Measurements from ENCODE around the gene ATOSB.

DNA sequence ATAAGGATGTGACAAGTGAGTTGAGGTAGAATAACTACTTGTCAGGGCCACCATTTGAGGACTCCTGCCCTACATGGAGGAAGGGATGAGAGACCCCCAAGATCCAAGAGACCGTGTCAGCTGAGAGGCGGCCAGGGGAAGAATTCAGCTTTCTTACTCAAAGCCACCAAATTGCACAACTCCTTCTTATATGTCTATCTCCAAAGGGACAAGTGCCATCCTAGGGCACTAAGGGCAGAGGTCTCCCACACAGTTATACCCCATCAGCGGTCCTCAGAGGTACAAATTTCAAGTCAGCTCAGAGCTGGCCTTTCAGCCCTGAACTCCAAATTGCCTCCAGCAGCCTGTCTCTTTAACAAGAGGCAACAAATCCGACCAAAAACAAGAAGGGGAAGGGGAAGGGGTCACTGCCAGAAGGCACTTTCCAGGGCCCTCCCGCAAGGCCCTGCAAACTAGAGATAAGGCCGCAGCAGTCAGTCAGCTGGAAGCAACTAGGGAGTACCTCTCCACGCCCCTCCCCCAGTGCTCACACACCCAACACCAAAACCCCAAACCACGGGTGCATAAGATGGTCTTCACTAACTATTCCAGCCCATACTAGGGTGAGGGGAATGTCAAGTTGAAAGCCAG is 6.6 kb downstream of the ATOSB start:
- TF ChIP-seq, protein P1, sequence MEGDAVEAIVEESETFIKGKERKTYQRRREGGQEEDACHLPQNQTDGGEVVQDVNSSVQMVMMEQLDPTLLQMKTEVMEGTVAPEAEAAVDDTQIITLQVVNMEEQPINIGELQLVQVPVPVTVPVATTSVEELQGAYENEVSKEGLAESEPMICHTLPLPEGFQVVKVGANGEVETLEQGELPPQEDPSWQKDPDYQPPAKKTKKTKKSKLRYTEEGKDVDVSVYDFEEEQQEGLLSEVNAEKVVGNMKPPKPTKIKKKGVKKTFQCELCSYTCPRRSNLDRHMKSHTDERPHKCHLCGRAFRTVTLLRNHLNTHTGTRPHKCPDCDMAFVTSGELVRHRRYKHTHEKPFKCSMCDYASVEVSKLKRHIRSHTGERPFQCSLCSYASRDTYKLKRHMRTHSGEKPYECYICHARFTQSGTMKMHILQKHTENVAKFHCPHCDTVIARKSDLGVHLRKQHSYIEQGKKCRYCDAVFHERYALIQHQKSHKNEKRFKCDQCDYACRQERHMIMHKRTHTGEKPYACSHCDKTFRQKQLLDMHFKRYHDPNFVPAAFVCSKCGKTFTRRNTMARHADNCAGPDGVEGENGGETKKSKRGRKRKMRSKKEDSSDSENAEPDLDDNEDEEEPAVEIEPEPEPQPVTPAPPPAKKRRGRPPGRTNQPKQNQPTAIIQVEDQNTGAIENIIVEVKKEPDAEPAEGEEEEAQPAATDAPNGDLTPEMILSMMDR (conservative IDR thresholded peaks at IDR 0.05; ENCODE audit: low read depth, low read length) = no peak
- TF ChIP-seq EZH2 (IDR thresholded peaks at IDR 0.05; ENCODE audit: low read length, unreplicated experiment) = no peak
